Naive thymus-derived CD4-positive, alpha-beta T cell (primary cell): ENCODE results near the gene TGFB2. TPM values are rescaled to one million over a fixed set of nuclear protein-coding genes. Genes with fewer than 3 reads are reported as not detected.

Experiments used
- ATAC-seq: fragments of 150-1000 bp; cut with Tn5 transposase; 2 replicates; pipeline ENCODE4 v1.10.0; 2021; ENCODE audit warnings: mild to moderate bottlenecking, moderate library complexity
- CTCF ChIA-PET: fragments of 350-600 bp; sonication (Branson Sonifier 250); formaldehyde crosslinking; loops from one replicate; lab custom pipeline; 2021; ENCODE audit warnings: antibody characterized with exemption; lab: Charles Lee
- POLR2A ChIA-PET: fragments of 350-600 bp; sonication (Branson Sonifier 250); formaldehyde crosslinking; loops from one replicate; lab custom pipeline; 2021; ENCODE audit warnings: antibody characterized with exemption, inconsistent platforms; lab: Charles Lee
- DNase-seq, 9 donors: peaks; one replicate each; pipeline versions ENCODE4 v3.0.0 to v3.0.0-alpha.2; 2020 to 2022; ENCODE audit warnings: mixed read lengths in 1 of 9
- H3K27ac ChIP-seq: one replicate; pipeline ENCODE4 v1.7.0; 2013; ENCODE audit warnings: mild to moderate bottlenecking, low read depth, low read length, moderate library complexity
- H3K27me3 ChIP-seq, 2 donors: one replicate each; pipeline ENCODE4 v1.7.0; 2013; ENCODE audit warnings: low read length in 2 of 2, mild to moderate bottlenecking in 2 of 2, moderate library complexity in 2 of 2; ENCODE audit not compliant: control insufficient read depth in 2 of 2, insufficient read depth in 2 of 2
- H3K36me3 ChIP-seq, 3 experiments: 1 replicate in 2 of 3; 2 replicates in 1 of 3; pipeline ENCODE4 v1.7.0; 2013; ENCODE audit warnings: low read length in 3 of 3, mild to moderate bottlenecking in 3 of 3, moderate library complexity in 1 of 3; ENCODE audit not compliant: insufficient read depth in 3 of 3, control insufficient read depth in 2 of 3
- H3K4me1 ChIP-seq, 2 donors: one replicate each; pipeline ENCODE4 v1.7.0; 2013; ENCODE audit warnings: low read length in 2 of 2, mild to moderate bottlenecking in 2 of 2, moderate library complexity in 1 of 2; ENCODE audit not compliant: control insufficient read depth in 2 of 2, insufficient read depth in 2 of 2
- H3K4me3 ChIP-seq: 2 replicates; pipeline ENCODE4 v1.7.0; 2013; ENCODE audit warnings: mild to moderate bottlenecking, low read length
- H3K9me3 ChIP-seq, 3 experiments: 1 replicate in 2 of 3; 2 replicates in 1 of 3; pipeline ENCODE4 v1.7.0; 2013; ENCODE audit warnings: low read length in 3 of 3; ENCODE audit not compliant: control insufficient read depth in 2 of 3
- H3K27ac Mint-ChIP-seq, 9 donors: one replicate each; pipeline ENCODE4 v1.8.0; 2020 to 2022; ENCODE audit warnings: mixed read lengths in 9 of 9, mild to moderate bottlenecking in 8 of 9, moderate library complexity in 5 of 9, inconsistent platforms in 2 of 9
- H3K27me3 Mint-ChIP-seq, 5 donors: one replicate each; pipeline ENCODE4 v1.8.0; 2021 to 2022; ENCODE audit warnings: mixed read lengths in 5 of 5, mild to moderate bottlenecking in 1 of 5
- H3K36me3 Mint-ChIP-seq, 5 donors: one replicate each; pipeline ENCODE4 v1.8.0; 2020 to 2022; ENCODE audit warnings: mixed read lengths in 5 of 5, mild to moderate bottlenecking in 3 of 5, inconsistent platforms in 1 of 5
- H3K4me1 Mint-ChIP-seq, 7 donors: one replicate each; pipeline ENCODE4 v1.8.0; 2020 to 2022; ENCODE audit warnings: mixed read lengths in 7 of 7, mild to moderate bottlenecking in 3 of 7, inconsistent platforms in 1 of 7
- H3K4me3 Mint-ChIP-seq, 10 donors: one replicate each; pipeline ENCODE4 v1.8.0; 2020 to 2022; ENCODE audit warnings: mild to moderate bottlenecking in 10 of 10, mixed read lengths in 10 of 10, moderate library complexity in 6 of 10, inconsistent platforms in 2 of 10
- H3K9me3 Mint-ChIP-seq, 11 donors: one replicate each; pipeline ENCODE4 v1.8.0; 2020 to 2022; ENCODE audit warnings: mixed read lengths in 11 of 11, mild to moderate bottlenecking in 4 of 11, inconsistent platforms in 1 of 11, moderate library complexity in 1 of 11
- intact Hi-C, 2 donors: fragments of 100-400 bp; cut with micrococcal nuclease; formaldehyde crosslinking; loops; one replicate each; pipeline ENCODE4 v1.15.1; 2023
- polyA plus RNA-seq, 2 donors: library from polyadenylated mRNA; unstranded; fragments of 300-500 nt; fragmentation: Illumina TruSeq; gene quantifications; one replicate each; pipeline ENCODE4 v1.2.3, GENCODE V29; 2021
- total RNA-seq, 6 experiments: library from RNA in 5 of 6; stranded (reverse) in 5 of 6; gene quantifications; 1 replicate in 5 of 6; 2 replicates in 1 of 6; pipeline ENCODE4 v1.2.3 and lab custom pipeline; 2021 to 2026

The TGFB2 gene
- total and polyA plus RNA-seq, 7 experiments from 2014 or later = not detected

- POLR2A ChIA-PET = interaction anchor here (0.6 kb wide), 1 partner anchor 293 kb away, joined by 3 read pairs; no protein-coding TSS in a partner anchor
Measured at GRCh38 chr1:218401998-218402785, 57.1 kb downstream of the TGFB2 start.

GRCh38 chr1:218402786-218403120 is 57.6 kb downstream of the TGFB2 start:
- CTCF ChIA-PET = no interaction called here

More at GRCh38 chr1:218401998-218402785, 57.1 kb downstream of the TGFB2 start:
- CTCF ChIA-PET = no interaction called here
- H3K36me3 Mint-ChIP-seq = no peaks in the 10 kb centered on the region
- DNase-seq = no peak
- no peaks in the 10 kb centered on the region for H3K27me3 ChIP-seq
- no peaks in the 10 kb centered on the region for H3K36me3 ChIP-seq
- ATAC-seq = no peak
- H3K4me1 Mint-ChIP-seq = no peaks in the 10 kb centered on the region
- no peak overlapping the region for H3K4me3 Mint-ChIP-seq
- H3K27me3 Mint-ChIP-seq = peaks cover 0 to 19% (median 10%) of the 10 kb centered on the region in 5 donors
- no peak overlapping the region for H3K4me3 ChIP-seq
- no peaks in the 10 kb centered on the region for H3K9me3 ChIP-seq
- no peaks in the 10 kb centered on the region for H3K4me1 ChIP-seq
- no peak overlapping the region for H3K27ac Mint-ChIP-seq
- H3K27ac ChIP-seq = no peak overlapping the region
- intact Hi-C loops = no loop called here
- H3K9me3 Mint-ChIP-seq = no peaks in the 10 kb centered on the region

GRCh38 chr1:218403300-218403699 is 58.2 kb downstream of the TGFB2 start:
- Mint-ChIP-seq H3K36me3 (no peaks in the 10 kb centered on the region), H3K9me3 (no peaks in the 10 kb centered on the region), H3K4me3 (no peak overlapping the region), H3K4me1 (no peaks in the 10 kb centered on the region), H3K27me3 (peaks cover 0 to 12% (median under 1%) of the 10 kb centered on the region in 5 donors), H3K27ac (no peak overlapping the region)
- ATAC-seq (no peak), DNase-seq (no peak)
- POLR2A ChIA-PET = no interaction called here
- Histone ChIP-seq H3K4me3 (no peak overlapping the region), H3K27ac (no peak overlapping the region), H3K4me1 (no peaks in the 10 kb centered on the region), H3K36me3 (no peaks in the 10 kb centered on the region), H3K27me3 (no peaks in the 10 kb centered on the region), H3K9me3 (no peaks in the 10 kb centered on the region)
- CTCF ChIA-PET = no interaction called here
- intact Hi-C loops = no loop called here

More at GRCh38 chr1:218402786-218403120, 57.6 kb downstream of the TGFB2 start:
- Histone ChIP-seq H3K4me1 (no peaks in the 10 kb centered on the region), H3K4me3 (no peak overlapping the region), H3K36me3 (no peaks in the 10 kb centered on the region), H3K9me3 (no peaks in the 10 kb centered on the region), H3K27me3 (no peaks in the 10 kb centered on the region), H3K27ac (no peak overlapping the region)
- Mint-ChIP-seq H3K4me3 (no peak overlapping the region), H3K36me3 (no peaks in the 10 kb centered on the region), H3K27me3 (peaks cover 0 to 16% (median 6%) of the 10 kb centered on the region in 5 donors), H3K9me3 (no peaks in the 10 kb centered on the region), H3K4me1 (no peaks in the 10 kb centered on the region), H3K27ac (no peak overlapping the region)
- DNase-seq (no peak), ATAC-seq (no peak)
- POLR2A ChIA-PET = no interaction called here
- intact Hi-C loops = no loop called here

GRCh38 chr1:218407630-218408029 is 62.5 kb downstream of the TGFB2 start:
- POLR2A ChIA-PET = no interaction called here
- Histone ChIP-seq H3K4me1 (no peaks in the 10 kb centered on the region), H3K27me3 (no peaks in the 10 kb centered on the region), H3K36me3 (no peaks in the 10 kb centered on the region), H3K9me3 (no peaks in the 10 kb centered on the region), H3K4me3 (no peak overlapping the region), H3K27ac (no peak overlapping the region)
- Mint-ChIP-seq H3K4me1 (no peaks in the 10 kb centered on the region), H3K9me3 (no peaks in the 10 kb centered on the region), H3K27me3 (peaks cover 0 to 7% (median 0%) of the 10 kb centered on the region in 5 donors), H3K27ac (no peak overlapping the region), H3K36me3 (no peaks in the 10 kb centered on the region), H3K4me3 (no peak overlapping the region)
- ATAC-seq = no peak
- CTCF ChIA-PET = no interaction called here
- intact Hi-C loops = no loop called here
- DNase-seq = no peak

- H3K27me3 ChIP-seq = no peaks in the 10 kb centered on the region
- ChIA-PET CTCF (no interaction called here), POLR2A (no interaction called here)
- no peaks in the 10 kb centered on the region for H3K9me3 ChIP-seq
- Mint-ChIP-seq H3K27ac (no peak overlapping the region), H3K4me3 (no peak overlapping the region), H3K9me3 (no peaks in the 10 kb centered on the region), H3K36me3 (no peaks in the 10 kb centered on the region), H3K4me1 (no peaks in the 10 kb centered on the region), H3K27me3 (peaks cover 0 to 7% (median 0%) of the 10 kb centered on the region in 5 donors)
- H3K36me3 ChIP-seq = no peaks in the 10 kb centered on the region
- ATAC-seq (no peak), DNase-seq (no peak)
- no peaks in the 10 kb centered on the region for H3K4me1 ChIP-seq
- H3K4me3 ChIP-seq = no peak overlapping the region
- intact Hi-C loops = no loop called here
- no peak overlapping the region for H3K27ac ChIP-seq
Measured at GRCh38 chr1:218408135-218408534, 63.0 kb downstream of the TGFB2 start.

GRCh38 chr1:218408942-218409341 is 63.8 kb downstream of the TGFB2 start:
- Histone ChIP-seq H3K27ac (no peak overlapping the region), H3K27me3 (no peaks in the 10 kb centered on the region), H3K4me1 (no peaks in the 10 kb centered on the region), H3K4me3 (no peak overlapping the region), H3K36me3 (no peaks in the 10 kb centered on the region), H3K9me3 (no peaks in the 10 kb centered on the region)
- CTCF ChIA-PET = no interaction called here
- no peak for ATAC-seq
- intact Hi-C loops = no loop called here
- Mint-ChIP-seq H3K27ac (no peak overlapping the region), H3K36me3 (no peaks in the 10 kb centered on the region), H3K4me1 (no peaks in the 10 kb centered on the region), H3K27me3 (peaks cover 0 to 7% (median 0%) of the 10 kb centered on the region in 5 donors), H3K9me3 (no peaks in the 10 kb centered on the region), H3K4me3 (no peak overlapping the region)
- no peak for DNase-seq
- POLR2A ChIA-PET = no interaction called here

- Histone ChIP-seq H3K4me3 (no peak overlapping the region), H3K27ac (no peak overlapping the region), H3K4me1 (no peaks in the 10 kb centered on the region), H3K27me3 (no peaks in the 10 kb centered on the region), H3K9me3 (no peaks in the 10 kb centered on the region), H3K36me3 (no peaks in the 10 kb centered on the region)
- no peaks in the 10 kb centered on the region for H3K4me1 Mint-ChIP-seq
- DNase-seq (no peak), ATAC-seq (no peak)
- intact Hi-C loops = no loop called here
- ChIA-PET CTCF (interaction anchor here (0.8 kb wide), 1 partner anchor 10 kb away, joined by 4 read pairs; no protein-coding TSS in a partner anchor), POLR2A (no interaction called here)
- H3K9me3 Mint-ChIP-seq = peaks cover 0 to 2% (median 0%) of the 10 kb centered on the region in 11 donors
- no peak overlapping the region for H3K4me3 Mint-ChIP-seq
- no peak overlapping the region for H3K27ac Mint-ChIP-seq
- H3K27me3 Mint-ChIP-seq = peaks cover 0 to 7% (median 0%) of the 10 kb centered on the region in 5 donors
- no peaks in the 10 kb centered on the region for H3K36me3 Mint-ChIP-seq
Measured at GRCh38 chr1:218409946-218410510, 64.9 kb downstream of the TGFB2 start.
